Epithelial cell of esophagus (primary cell): ENCODE measurements around the gene MEGF8.

Source experiments
- DNase-seq: peaks from one replicate; pipeline ENCODE4 v3.0.0; 2010; ENCODE audit warnings: low read depth
- H3K4me3 ChIP-seq: 2 replicates; pipeline ENCODE4 v1.5.1; 2011; ENCODE audit warnings: mild to moderate bottlenecking, low read length, control low read depth
- TF ChIP-seq, protein P1 (sequence below): IDR thresholded peaks from 2 replicates; pipeline ENCODE4 v1.5.1; 2011; ENCODE audit warnings: low read depth, mild to moderate bottlenecking, low read length, control low read depth, inconsistent platforms; ENCODE audit not compliant: insufficient read depth; ENCODE audit errors: missing control alignments

The MEGF8 gene

GRCh38 chr19:42303876-42304275, 21.6 kb upstream of the MEGF8 start:
- no peak overlapping the region for H3K4me3 ChIP-seq
- no peak for DNase-seq
- TF ChIP-seq, protein P1, sequence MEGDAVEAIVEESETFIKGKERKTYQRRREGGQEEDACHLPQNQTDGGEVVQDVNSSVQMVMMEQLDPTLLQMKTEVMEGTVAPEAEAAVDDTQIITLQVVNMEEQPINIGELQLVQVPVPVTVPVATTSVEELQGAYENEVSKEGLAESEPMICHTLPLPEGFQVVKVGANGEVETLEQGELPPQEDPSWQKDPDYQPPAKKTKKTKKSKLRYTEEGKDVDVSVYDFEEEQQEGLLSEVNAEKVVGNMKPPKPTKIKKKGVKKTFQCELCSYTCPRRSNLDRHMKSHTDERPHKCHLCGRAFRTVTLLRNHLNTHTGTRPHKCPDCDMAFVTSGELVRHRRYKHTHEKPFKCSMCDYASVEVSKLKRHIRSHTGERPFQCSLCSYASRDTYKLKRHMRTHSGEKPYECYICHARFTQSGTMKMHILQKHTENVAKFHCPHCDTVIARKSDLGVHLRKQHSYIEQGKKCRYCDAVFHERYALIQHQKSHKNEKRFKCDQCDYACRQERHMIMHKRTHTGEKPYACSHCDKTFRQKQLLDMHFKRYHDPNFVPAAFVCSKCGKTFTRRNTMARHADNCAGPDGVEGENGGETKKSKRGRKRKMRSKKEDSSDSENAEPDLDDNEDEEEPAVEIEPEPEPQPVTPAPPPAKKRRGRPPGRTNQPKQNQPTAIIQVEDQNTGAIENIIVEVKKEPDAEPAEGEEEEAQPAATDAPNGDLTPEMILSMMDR: no peak

DNA sequence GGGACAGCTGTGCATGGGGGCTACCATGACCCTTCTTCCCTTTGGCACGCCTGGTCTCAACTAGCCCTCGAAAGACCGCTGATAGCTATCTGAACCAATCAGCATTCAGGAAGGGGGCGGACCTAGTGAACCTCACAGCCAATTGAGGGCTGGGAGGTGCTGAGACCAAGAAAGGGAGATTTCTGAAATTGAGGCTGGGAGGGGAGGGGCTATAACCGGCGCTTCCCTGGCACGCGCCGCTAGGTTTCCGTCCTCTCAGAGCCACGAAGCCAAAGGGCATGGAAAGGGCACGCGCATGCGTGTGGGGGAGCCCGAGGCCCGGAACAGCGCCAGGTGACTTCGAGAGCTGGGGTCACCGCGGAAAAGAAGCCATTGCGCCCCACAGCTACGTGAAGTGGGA, 18.8 kb upstream of the MEGF8 start:
- no peak for DNase-seq
- TF ChIP-seq, protein P1: no peak
- H3K4me3 ChIP-seq: no peak overlapping the region

DNA sequence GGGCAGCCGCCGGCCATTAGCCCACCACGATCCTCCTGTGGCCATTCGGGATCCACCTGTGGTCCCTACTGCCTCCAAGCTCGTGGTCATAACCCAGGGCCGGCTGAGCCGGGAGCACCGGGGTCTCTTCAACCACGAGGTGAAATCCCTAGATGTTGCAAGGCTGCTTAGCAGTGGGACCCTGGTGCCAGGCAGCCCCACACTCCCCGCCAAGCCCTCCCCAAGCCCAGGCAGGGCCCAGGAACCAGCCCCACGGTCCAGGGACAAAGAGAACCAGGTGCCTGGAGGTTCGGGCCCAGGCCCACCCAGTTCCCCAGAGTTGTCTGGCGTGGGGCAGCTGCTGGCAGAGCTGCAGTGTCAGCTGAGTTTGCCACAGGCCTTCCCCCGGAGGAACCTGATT, 15.7 kb upstream of the MEGF8 start:
- no peak overlapping the region for H3K4me3 ChIP-seq
- TF ChIP-seq, protein P1: no peak
- no peak for DNase-seq

DNA sequence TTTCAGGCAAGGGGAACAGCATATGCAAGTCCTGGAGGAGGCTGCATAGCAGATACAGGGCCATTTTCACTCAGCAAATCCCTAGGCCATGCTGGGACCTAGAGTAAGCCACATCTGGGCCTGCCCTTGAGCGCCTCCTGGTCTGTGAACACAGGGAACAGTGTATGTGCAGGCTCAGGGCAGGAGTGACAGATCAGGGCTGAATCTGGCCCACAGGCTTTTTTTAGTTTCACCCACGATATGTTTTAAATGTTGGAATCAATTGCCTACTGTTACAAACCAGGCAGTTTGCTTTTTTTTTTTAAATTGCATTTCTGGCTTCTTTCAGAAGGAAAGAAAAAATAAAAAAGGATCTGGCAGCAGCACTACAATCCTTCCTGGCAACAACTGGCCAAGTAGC, 13.8 kb upstream of the MEGF8 start:
- DNase-seq: peak; percentile 38
- H3K4me3 ChIP-seq: no peak overlapping the region
- TF ChIP-seq, protein P1: peak; percentile 34

DNA sequence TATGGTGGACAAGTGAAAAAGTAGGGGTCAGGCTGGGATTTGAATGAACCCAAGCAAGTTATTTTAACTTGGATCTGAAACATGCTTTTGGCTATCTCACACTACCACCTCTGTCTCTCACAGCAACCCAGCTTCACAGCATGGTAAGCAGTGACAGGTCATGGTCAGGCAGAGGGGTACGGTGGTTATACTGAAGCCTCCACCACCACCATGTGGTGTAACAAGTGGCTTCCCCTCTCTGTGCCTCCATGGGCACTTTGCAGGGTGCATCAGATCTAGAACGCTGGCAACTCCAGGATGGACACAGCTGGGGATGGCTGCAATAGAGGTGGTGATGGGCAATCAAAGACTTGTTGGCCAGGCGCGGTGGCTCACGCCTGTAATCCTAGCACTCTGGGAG, 13.1 kb upstream of the MEGF8 start:
- TF ChIP-seq, protein P1: no peak
- no peak for DNase-seq
- H3K4me3 ChIP-seq: no peak overlapping the region

- peak within 1 kb of the TSS; percentile 8 for H3K4me3 ChIP-seq
- DNase-seq: peak; percentile 59
- TF ChIP-seq, protein P1: no peak
Observed at GRCh38 chr19:42313096-42313839, 12.2 kb upstream of the MEGF8 start, which contains the start of gene TMEM145. TSS of gene TMEM145 (plus strand) at chr19:42313309. CDS start at chr19:42313377, 68 bp downstream.

GRCh38 chr19:42313840-42314755, 11.3 kb upstream of the MEGF8 start:
- no peak for DNase-seq
- no peak overlapping the region for H3K4me3 ChIP-seq
- TF ChIP-seq, protein P1: peak; percentile 19
